OCI-LY7 (cell line): Measurements from ENCODE around the gene RNGTT. TPM values are rescaled to one million over a fixed set of nuclear protein-coding genes. Genes with fewer than 3 reads are reported as not detected.

Experiments used
- BruUV-seq: library from RNA; stranded (reverse); fragments of 400-500 nt; replicated peaks from 2 replicates; lab custom pipeline; 2021; lab: Mats Ljungman, UMichigan
- CTCF ChIA-PET: fragments of 300-600 bp; sonication (Branson Sonifier 250); formaldehyde crosslinking; loops from one replicate; lab custom pipeline; 2022; ENCODE audit warnings: antibody characterized with exemption; ENCODE audit not compliant: unreplicated experiment; lab: Charles Lee
- POLR2A ChIA-PET: fragments of 300-600 bp; sonication (Branson Sonifier 250); formaldehyde crosslinking; loops from one replicate; lab custom pipeline; 2022; ENCODE audit warnings: antibody characterized with exemption; lab: Charles Lee
- DNase-seq: peaks from one replicate; pipeline ENCODE4 v3.0.0-alpha.2; 2015; ENCODE audit warnings: low spot score
- H2AFZ ChIP-seq: fragments of 200-600 bp; sonication (generic), shearing (Covaris generic); 2 replicates; pipeline ENCODE4 v1.6.1; 2014; ENCODE audit warnings: mild to moderate bottlenecking, antibody characterized with exemption, low read length, moderate library complexity
- H3K27ac ChIP-seq: fragments of 200-600 bp; sonication (generic); 2 replicates; pipeline ENCODE4 v1.5.1; 2014; ENCODE audit warnings: mixed run types, low read depth, mild to moderate bottlenecking, moderate library complexity, low read length, inconsistent platforms; ENCODE audit not compliant: poor library complexity, severe bottlenecking
- H3K36me3 ChIP-seq: fragments of 200-600 bp; sonication (generic); 2 replicates; pipeline ENCODE4 v1.6.1; 2014; ENCODE audit warnings: mild to moderate bottlenecking, antibody characterized with exemption, low read length, moderate library complexity, mixed read lengths; ENCODE audit not compliant: insufficient read depth
- H3K4me1 ChIP-seq: fragments of 200-600 bp; sonication (generic); 2 replicates; pipeline ENCODE4 v1.5.1; 2014; ENCODE audit warnings: mild to moderate bottlenecking, low read length; ENCODE audit not compliant: insufficient read depth, poor library complexity, severe bottlenecking
- H3K4me2 ChIP-seq: fragments of 200-600 bp; sonication (generic); 2 replicates; pipeline ENCODE4 v1.6.1; 2014; ENCODE audit warnings: mild to moderate bottlenecking, low read length
- H3K4me3 ChIP-seq: fragments of 200-600 bp; sonication (generic); 2 replicates; pipeline ENCODE4 v1.5.1; 2014; ENCODE audit warnings: mild to moderate bottlenecking, low read depth, low read length; ENCODE audit not compliant: poor library complexity, severe bottlenecking
- H3K79me2 ChIP-seq: fragments of 200-600 bp; sonication (generic); 2 replicates; pipeline ENCODE4 v1.6.1; 2016; ENCODE audit warnings: low read depth, mild to moderate bottlenecking, low read length, moderate library complexity, mixed read lengths; ENCODE audit not compliant: insufficient read depth
- H3K9me2 ChIP-seq: fragments of 200-600 bp; sonication (generic); 2 replicates; pipeline ENCODE4 v1.6.1; 2016; ENCODE audit warnings: mild to moderate bottlenecking, low read length, mixed read lengths; ENCODE audit not compliant: insufficient read depth
- H3K9me3 ChIP-seq: fragments of 200-600 bp; sonication (generic); 2 replicates; pipeline ENCODE4 v1.6.1; 2014; ENCODE audit warnings: mild to moderate bottlenecking, mixed run types, low read length, mixed read lengths
- H4K20me1 ChIP-seq: fragments of 200-600 bp; sonication (generic); 2 replicates; pipeline ENCODE4 v1.6.1; 2014; ENCODE audit warnings: mild to moderate bottlenecking, antibody characterized with exemption, low read length, moderate library complexity, mixed read lengths; ENCODE audit not compliant: insufficient read depth
- EZH2phosphoT487 ChIP-seq: fragments of 200-600 bp; sonication (generic); IDR thresholded peaks from 2 replicates; pipeline ENCODE4 v1.6.1; 2018; ENCODE audit warnings: low read depth, borderline replicate concordance, mild to moderate bottlenecking, mixed run types, antibody characterized with exemption, low read length, moderate library complexity, mixed read lengths
- intact Hi-C: fragments of 100-400 bp; cut with micrococcal nuclease; formaldehyde crosslinking; loops from one replicate; pipeline ENCODE4 v1.10.0; 2022; ENCODE audit not compliant: unreplicated experiment
- total RNA-seq, 2 experiments: library from RNA; depleted of rRNA in 1 of 2; stranded (reverse); fragments of >200 nt in 1 of 2; shearing (Covaris generic) in 1 of 2; gene quantifications; 2 replicates each; pipeline ENCODE4 v1.2.3, GENCODE V29; 2014 to 2022
- TF ChIP-seq, protein P1 (sequence below): fragments of 200-600 bp; sonication (generic); conservative IDR thresholded peaks from 2 replicates; pipeline ENCODE4 v1.5.1; 2014; ENCODE audit warnings: mild to moderate bottlenecking, antibody characterized with exemption, low read length, moderate library complexity, mixed read lengths

RNGTT gene
- total RNA-seq, 2 experiments from 2014 or later, result 38.2 to 41.7 TPM

GRCh38 chr6:88650029-88650619, 313.3 kb downstream of the RNGTT start:
- ChIA-PET CTCF (no interaction called here), POLR2A (interaction anchor here (0.6 to 1.4 kb wide), 6 partner anchors 9 to 146 kb away, joined by 3 to 6 read pairs (median 4); no protein-coding TSS in a partner anchor)
- Histone ChIP-seq H3K9me3 (no peaks in the 10 kb centered on the region), H3K4me1 (peaks cover 24% of the 10 kb centered on the region), H2AFZ (peak overlapping the region; percentile 30; the same call in 1 of the 2 replicates), H4K20me1 (no peaks in the 10 kb centered on the region), H3K27ac (no peak overlapping the region), H3K4me2 (peak overlapping the region; percentile 44), H3K9me2 (no peaks in the 10 kb centered on the region), H3K79me2 (no peaks in the 10 kb centered on the region), H3K36me3 (peaks cover 5% of the 10 kb centered on the region; the same call in 1 of the 2 replicates), H3K4me3 (peak overlapping the region; percentile 10)
- intact Hi-C loops, result no loop called here
- BruUV-seq, result no TSS peak
- peak; percentile 46 for DNase-seq
- TF ChIP-seq, protein P1, sequence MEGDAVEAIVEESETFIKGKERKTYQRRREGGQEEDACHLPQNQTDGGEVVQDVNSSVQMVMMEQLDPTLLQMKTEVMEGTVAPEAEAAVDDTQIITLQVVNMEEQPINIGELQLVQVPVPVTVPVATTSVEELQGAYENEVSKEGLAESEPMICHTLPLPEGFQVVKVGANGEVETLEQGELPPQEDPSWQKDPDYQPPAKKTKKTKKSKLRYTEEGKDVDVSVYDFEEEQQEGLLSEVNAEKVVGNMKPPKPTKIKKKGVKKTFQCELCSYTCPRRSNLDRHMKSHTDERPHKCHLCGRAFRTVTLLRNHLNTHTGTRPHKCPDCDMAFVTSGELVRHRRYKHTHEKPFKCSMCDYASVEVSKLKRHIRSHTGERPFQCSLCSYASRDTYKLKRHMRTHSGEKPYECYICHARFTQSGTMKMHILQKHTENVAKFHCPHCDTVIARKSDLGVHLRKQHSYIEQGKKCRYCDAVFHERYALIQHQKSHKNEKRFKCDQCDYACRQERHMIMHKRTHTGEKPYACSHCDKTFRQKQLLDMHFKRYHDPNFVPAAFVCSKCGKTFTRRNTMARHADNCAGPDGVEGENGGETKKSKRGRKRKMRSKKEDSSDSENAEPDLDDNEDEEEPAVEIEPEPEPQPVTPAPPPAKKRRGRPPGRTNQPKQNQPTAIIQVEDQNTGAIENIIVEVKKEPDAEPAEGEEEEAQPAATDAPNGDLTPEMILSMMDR, result no peak
- TF ChIP-seq EZH2phosphoT487, result no peak

DNA sequence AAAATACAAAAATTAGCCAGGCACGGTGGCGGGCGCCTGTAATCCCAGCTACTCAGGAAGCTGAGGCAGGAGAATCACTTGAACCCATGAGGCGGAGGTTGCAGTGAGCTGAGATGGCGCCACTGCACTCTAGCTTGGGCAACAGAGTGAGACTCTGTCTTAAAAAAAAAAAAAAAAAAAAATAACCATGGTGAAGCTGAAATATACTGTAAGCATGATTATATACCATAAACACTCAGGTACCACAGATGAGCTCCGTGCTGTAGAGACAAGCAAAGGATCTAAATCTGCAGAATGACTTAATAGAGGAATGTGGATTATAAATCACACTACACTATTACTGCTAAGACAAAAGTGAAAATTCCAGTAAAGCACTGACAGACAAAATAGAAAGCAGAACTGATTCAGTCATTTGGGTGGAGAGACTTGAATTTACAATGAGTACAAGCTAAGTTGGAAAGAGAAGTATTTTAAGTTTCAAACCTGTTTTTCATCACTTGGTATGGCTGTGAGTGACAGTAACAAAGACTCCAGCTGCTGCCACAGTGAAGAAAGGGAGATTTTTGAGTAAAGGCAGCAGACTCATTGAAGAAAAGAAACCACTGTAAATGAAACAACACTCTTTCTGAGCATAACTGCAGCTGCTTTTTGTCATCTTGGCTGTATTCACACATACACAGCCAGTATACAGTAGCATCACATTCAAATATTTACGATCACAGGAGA, 322.1 kb downstream of the RNGTT start:
- Histone ChIP-seq H3K27ac (peak overlapping the region; percentile 65), H3K9me3 (peaks cover 6% of the 10 kb centered on the region; the same call in 1 of the 2 replicates), H2AFZ (peak overlapping the region; percentile 71; the same call in 1 of the 2 replicates), H3K79me2 (no peaks in the 10 kb centered on the region), H3K4me3 (peak overlapping the region; percentile 44), H3K36me3 (no peaks in the 10 kb centered on the region), H4K20me1 (no peaks in the 10 kb centered on the region), H3K4me1 (peaks cover 55% of the 10 kb centered on the region), H3K4me2 (peak overlapping the region; percentile 59), H3K9me2 (no peaks in the 10 kb centered on the region)
- DNase-seq, result peak; percentile 64
- ChIA-PET POLR2A (interaction anchor here (0.6 to 3.8 kb wide), 17 partner anchors 8 to 1255 kb away, joined by 3 to 38 read pairs (median 6); no protein-coding TSS in a partner anchor), CTCF (interaction anchor here (1.2 kb wide), 1 partner anchor 11 kb away, joined by 6 read pairs; no protein-coding TSS in a partner anchor)
- TF ChIP-seq, protein P1, result no peak; the same call in 1 of the 2 replicates
- no peak for TF ChIP-seq EZH2phosphoT487
- intact Hi-C loops, result no loop called here
- no TSS peak for BruUV-seq
